22Rv1 (cell line): ENCODE measurements around the gene LTBP2.

ENCODE experiments used
- H3K27ac ChIP-seq: fragments of 450-650 bp; 2 replicates; pipeline ENCODE4 v1.5.1; 2017
- CTCF ChIP-seq: fragments of 450-650 bp; IDR thresholded peaks from 2 replicates; pipeline ENCODE4 v1.5.1; 2017; ENCODE audit warnings: mild to moderate bottlenecking
- ZFX ChIP-seq: fragments of 450-650 bp; IDR thresholded peaks from 2 replicates; pipeline ENCODE4 v1.6.1; 2017; ENCODE audit warnings: antibody characterized with exemption, borderline replicate concordance

The LTBP2 gene

GRCh38 chr14:74604911-74605310 is 7.1 kb downstream of the LTBP2 start:
- TF ChIP-seq ZFX (no peak), CTCF (no peak)
- H3K27ac ChIP-seq: no peak overlapping the region

DNA sequence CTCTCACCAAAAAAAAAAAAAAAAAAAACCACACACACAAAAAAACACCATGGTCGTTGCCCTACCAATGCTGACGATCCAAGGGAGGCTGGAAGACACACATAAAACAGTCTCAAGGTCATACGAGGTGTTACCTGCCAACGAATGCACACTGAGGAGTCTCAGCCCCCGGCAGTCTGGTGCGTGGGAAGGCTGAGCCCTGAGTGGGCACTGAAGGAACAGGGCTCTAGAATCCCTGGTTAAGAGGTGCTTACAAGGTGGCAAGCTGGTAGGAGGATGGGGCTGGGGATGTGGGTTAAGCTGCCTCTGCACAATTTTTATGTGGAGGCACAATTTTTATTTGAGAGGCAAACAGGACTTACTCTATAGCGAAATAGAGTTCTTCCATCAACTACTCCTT is 7.9 kb downstream of the LTBP2 start:
- no peak overlapping the region for H3K27ac ChIP-seq
- TF ChIP-seq ZFX: no peak
- TF ChIP-seq CTCF: no peak

GRCh38 chr14:74601982-74602381 is 10.1 kb downstream of the LTBP2 start:
- H3K27ac ChIP-seq: no peak overlapping the region
- TF ChIP-seq ZFX (no peak), CTCF (no peak)

DNA sequence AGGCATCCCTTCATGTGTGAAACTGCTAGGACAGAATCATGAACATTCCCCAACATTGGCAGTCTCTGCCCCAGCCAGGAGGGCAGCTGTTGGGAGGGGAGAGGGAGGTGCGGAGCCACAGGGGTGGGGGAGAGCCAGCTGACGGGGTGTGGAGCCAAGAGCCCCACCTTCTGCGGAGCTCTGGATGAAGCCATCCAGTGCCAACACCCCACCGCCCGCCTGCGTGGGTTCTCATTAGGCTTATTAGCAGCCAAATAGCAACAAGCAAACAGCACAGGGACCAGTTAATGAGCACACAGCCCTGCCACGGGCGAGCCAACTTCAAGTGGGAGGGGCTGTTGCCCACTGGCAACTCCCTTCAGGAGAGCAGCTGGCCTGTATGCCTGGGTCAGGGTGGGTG is 12.1 kb downstream of the LTBP2 start:
- TF ChIP-seq CTCF (no peak), ZFX (no peak)
- H3K27ac ChIP-seq: no peak overlapping the region

- no peak overlapping the region for H3K27ac ChIP-seq
- TF ChIP-seq CTCF: no peak
Measured at GRCh38 chr14:74599321-74599761, 12.7 kb downstream of the LTBP2 start.

- H3K27ac ChIP-seq: no peak overlapping the region
- TF ChIP-seq ZFX (no peak), CTCF (no peak)
Measured at GRCh38 chr14:74596741-74597450, 15.1 kb downstream of the LTBP2 start.

- TF ChIP-seq CTCF: no peak
- no peak for TF ChIP-seq ZFX
Measured at GRCh38 chr14:74595006-74595735, 16.9 kb downstream of the LTBP2 start.

More at GRCh38 chr14:74595006-74595735, 16.9 kb downstream of the LTBP2 start:
- H3K27ac ChIP-seq: no peak overlapping the region
